K562 (cell line): Measurements from ENCODE around the gene INCA1. TPM values are rescaled to one million over a fixed set of nuclear protein-coding genes. Genes with fewer than 3 reads are reported as not detected.

Source experiments
- BCOR ChIP-seq: fragments of 450-650 bp; IDR thresholded peaks from 2 replicates; pipeline ENCODE4 v1.6.1; 2016
- CREB1 ChIP-seq, 2 experiments: sonication (generic) in 1 of 2; formaldehyde crosslinking in 1 of 2; IDR thresholded peaks; 2 replicates each; pipeline versions ENCODE4 v1.6.1 to v1.8.0; 2012 to 2022; ENCODE audit warnings: inconsistent platforms in 1 of 2, mild to moderate bottlenecking in 1 of 2, missing genetic modification reagents in 1 of 2, moderate library complexity in 1 of 2
- ELF1 ChIP-seq: fragments of 200-800 bp; sonication (Bioruptor generic); IDR thresholded peaks from 2 replicates; pipeline ENCODE4 v1.6.1; 2016; ENCODE audit warnings: missing genetic modification characterization, missing compliant biosample characterization
- EZH2 ChIP-seq: IDR thresholded peaks from 2 replicates; pipeline ENCODE4 v1.6.1; 2012; ENCODE audit warnings: low read depth, mild to moderate bottlenecking, inconsistent platforms, low read length, borderline replicate concordance
- FOXO4 ChIP-seq: fragments of 450-650 bp; formaldehyde crosslinking; IDR thresholded peaks from 2 replicates; pipeline ENCODE4 v1.4.0; 2020; ENCODE audit warnings: mild to moderate bottlenecking, moderate library complexity
- FOXP1 ChIP-seq: sonication (generic); formaldehyde crosslinking; IDR thresholded peaks from 2 replicates; pipeline ENCODE4 v1.8.0; 2022; ENCODE audit warnings: mild to moderate bottlenecking, missing genetic modification reagents
- HDAC1 ChIP-seq, 2 experiments: fragments of 450-650 bp; IDR thresholded peaks; 2 replicates each; pipeline ENCODE4 v1.6.1; 2016 to 2017; ENCODE audit warnings: inconsistent platforms in 1 of 2, mild to moderate bottlenecking in 1 of 2, moderate library complexity in 1 of 2
- ILF3 ChIP-seq: fragments of 450-650 bp; IDR thresholded peaks from 2 replicates; pipeline ENCODE4 v1.6.1; 2018; ENCODE audit warnings: antibody characterized with exemption, mild to moderate bottlenecking, moderate library complexity, borderline replicate concordance
- MYBL2 ChIP-seq, 2 experiments: fragments of 450-650 bp in 1 of 2; sonication (generic) in 1 of 2; formaldehyde crosslinking in 1 of 2; IDR thresholded peaks; 2 replicates each; pipeline versions ENCODE4 v1.6.1 to v1.8.1; 2017 to 2022; ENCODE audit warnings: borderline replicate concordance in 1 of 2, inconsistent platforms in 1 of 2, low read depth in 1 of 2, mild to moderate bottlenecking in 1 of 2, missing genetic modification reagents in 1 of 2, moderate library complexity in 1 of 2
- SMAD3 ChIP-seq: fragments of 450-650 bp; formaldehyde crosslinking; conservative IDR thresholded peaks from 2 replicates; pipeline ENCODE4 v1.4.0; 2020; ENCODE audit warnings: mild to moderate bottlenecking
- TARDBP ChIP-seq: fragments of 450-650 bp; IDR thresholded peaks from 2 replicates; pipeline ENCODE4 v1.6.1; 2016
- TBP ChIP-seq: optimal IDR thresholded peaks from 2 replicates; pipeline ENCODE3; 2011; ENCODE audit warnings: low read depth, low read length, improper control_type of control experiment
- TFE3 ChIP-seq: fragments of 450-650 bp; formaldehyde crosslinking; IDR thresholded peaks from 2 replicates; pipeline ENCODE4 v1.4.0; 2020; ENCODE audit warnings: mild to moderate bottlenecking, mixed read lengths
- ZBED1 ChIP-seq: IDR thresholded peaks from 2 replicates; pipeline ENCODE4 v1.6.1; 2014
- ZNF274 ChIP-seq: IDR thresholded peaks from 2 replicates; pipeline ENCODE4 v1.6.1; 2011; ENCODE audit warnings: low read depth, mild to moderate bottlenecking, low read length, moderate library complexity, borderline replicate concordance
- ZNF277 ChIP-seq: fragments of 250-450 bp; sonication (Bioruptor Pico); IDR thresholded peaks from 2 replicates; pipeline ENCODE4 v1.8.0; 2022; ENCODE audit warnings: inconsistent platforms, mild to moderate bottlenecking, moderate library complexity, borderline replicate concordance
- polyA plus RNA-seq, 8 experiments: library from polyadenylated mRNA; depleted of rRNA in 4 of 8; stranded (reverse) in 5 of 8; unstranded in 3 of 8; fragments of >200 nt; fragmentation: Nextera tagmentation in 2 of 8; fragmentation: Illumina TruSeq in 1 of 8; extraction: Ambion mirVana in 2 of 8; extraction: Trizol in 1 of 8; gene quantifications; 2 replicates each; pipeline versions ENCODE4 v1.2.1 to v1.2.3, GENCODE V29; 2011 to 2014; ENCODE audit warnings: inconsistent platforms in 1 of 8, missing spikeins in 1 of 8
- total RNA-seq, 7 experiments: library from RNA; depleted of rRNA in 6 of 7; stranded (reverse); fragments of >200 nt in 6 of 7; fragmentation: Illumina TruSeq in 2 of 7; extraction: Trizol in 2 of 7; gene quantifications; 2 replicates each; pipeline versions ENCODE4 v1.2.1 to v1.2.3, GENCODE V29; 2011 to 2021; ENCODE audit warnings: low replicate concordance in 1 of 7

INCA1 gene
- total and polyA plus RNA-seq, 9 of the 15 experiments (the other 6 are each of a cell fraction or from before 2014, with no cell fraction given) = 0.08 to 0.50 (median 0.13) TPM; not detected in 4

GRCh38 chr17:4966844-4967538, 30.3 kb downstream of the INCA1 start (continued):
- TF ChIP-seq TBP (peak; percentile 45), ZBED1 (no peak), SMAD3 (CRISPR knock-in tag) (no peak), ILF3 (no peak), ZNF274 (no peak), EZH2 (no peak), ZNF277 (no peak), HDAC1 (IDR thresholded peaks at IDR 0.05) (peak in 1 of 2 experiments; percentile 33; a peak in 1 of 4 replicates), FOXO4 (no peak), MYBL2 (IDR thresholded peaks at IDR 0.05; ENCODE audit: low read depth) (no peak), MYBL2 (CRISPR knock-in tag; IDR thresholded peaks at IDR 0.05; ENCODE audit: borderline replicate concordance) (no peak), FOXP1 (CRISPR knock-in tag) (no peak), ELF1 (tag) (no peak), BCOR (no peak), TARDBP (no peak), CREB1 (IDR thresholded peaks at IDR 0.05) (no peak), CREB1 (CRISPR knock-in tag; IDR thresholded peaks at IDR 0.05) (peak; percentile 67; the same call in 1 of the 2 replicates), TFE3 (CRISPR knock-in tag) (no peak)
